DOHH2 (cell line): Measurements from ENCODE around the gene PSRC1.

Experiments
- H3F3A ChIP-seq: fragments of 200-600 bp; sonication (generic), shearing (Covaris generic); 2 replicates; pipeline ENCODE4 v1.6.0; 2016; ENCODE audit warnings: antibody characterized with exemption, mild to moderate bottlenecking; ENCODE audit not compliant: control insufficient read depth, insufficient read depth
- H3K27ac ChIP-seq: fragments of 200-600 bp; sonication (generic); 2 replicates; pipeline ENCODE4 v1.5.1; 2014; ENCODE audit warnings: low read depth, mild to moderate bottlenecking, low read length, moderate library complexity
- H3K27me3 ChIP-seq: fragments of 200-600 bp; sonication (generic); 2 replicates; pipeline ENCODE4 v1.6.1; 2014; ENCODE audit warnings: mild to moderate bottlenecking, low read length, mixed read lengths; ENCODE audit not compliant: control insufficient read depth
- H3K36me3 ChIP-seq: fragments of 200-600 bp; sonication (generic); 2 replicates; pipeline ENCODE4 v1.6.1; 2014; ENCODE audit warnings: mild to moderate bottlenecking, low read length, moderate library complexity, mixed read lengths; ENCODE audit not compliant: control insufficient read depth
- H3K4me1 ChIP-seq: fragments of 200-600 bp; sonication (generic); 2 replicates; pipeline ENCODE4 v1.6.1; 2014; ENCODE audit warnings: mild to moderate bottlenecking, low read length, mixed read lengths; ENCODE audit not compliant: control insufficient read depth
- H3K4me2 ChIP-seq: fragments of 200-600 bp; sonication (generic); 2 replicates; pipeline ENCODE4 v1.6.0; 2014; ENCODE audit warnings: mild to moderate bottlenecking, low read length, moderate library complexity
- H3K4me3 ChIP-seq: fragments of 200-600 bp; sonication (generic); 2 replicates; pipeline ENCODE4 v1.5.1; 2014; ENCODE audit warnings: mild to moderate bottlenecking, low read length, mixed read lengths
- H3K79me2 ChIP-seq: fragments of 200-600 bp; sonication (generic); 2 replicates; pipeline ENCODE4 v1.6.1; 2014; ENCODE audit warnings: mild to moderate bottlenecking, low read length, mixed read lengths; ENCODE audit not compliant: control insufficient read depth
- H3K9me2 ChIP-seq: fragments of 200-600 bp; sonication (generic); replicated peaks from 2 replicates; pipeline ENCODE4 v1.6.1; 2014; ENCODE audit warnings: mild to moderate bottlenecking, low read length, mixed read lengths; ENCODE audit not compliant: control insufficient read depth
- H3K9me3 ChIP-seq: fragments of 200-600 bp; sonication (generic); 2 replicates; pipeline ENCODE4 v1.6.1; 2014; ENCODE audit warnings: antibody characterized with exemption, low read length, mixed read lengths; ENCODE audit not compliant: control insufficient read depth, insufficient read depth
- H4K20me1 ChIP-seq: fragments of 200-600 bp; sonication (generic); 2 replicates; pipeline ENCODE4 v1.6.0; 2014; ENCODE audit warnings: low read depth, mild to moderate bottlenecking, antibody characterized with exemption, low read length, moderate library complexity; ENCODE audit not compliant: control insufficient read depth, insufficient read depth
- EZH2phosphoT487 ChIP-seq: fragments of 200-600 bp; sonication (generic); IDR thresholded peaks from 2 replicates; pipeline ENCODE4 v1.6.1; 2017; ENCODE audit warnings: borderline replicate concordance, mild to moderate bottlenecking, antibody characterized with exemption, low read length, moderate library complexity, mixed read lengths
- TF ChIP-seq, protein P1 (sequence below): fragments of 200-600 bp; sonication (generic); IDR thresholded peaks from one replicate; pipeline ENCODE4 v1.5.1; 2014; ENCODE audit warnings: antibody characterized with exemption, mild to moderate bottlenecking, low read depth, low read length; ENCODE audit not compliant: poor library complexity, severe bottlenecking

PSRC1 gene

DNA sequence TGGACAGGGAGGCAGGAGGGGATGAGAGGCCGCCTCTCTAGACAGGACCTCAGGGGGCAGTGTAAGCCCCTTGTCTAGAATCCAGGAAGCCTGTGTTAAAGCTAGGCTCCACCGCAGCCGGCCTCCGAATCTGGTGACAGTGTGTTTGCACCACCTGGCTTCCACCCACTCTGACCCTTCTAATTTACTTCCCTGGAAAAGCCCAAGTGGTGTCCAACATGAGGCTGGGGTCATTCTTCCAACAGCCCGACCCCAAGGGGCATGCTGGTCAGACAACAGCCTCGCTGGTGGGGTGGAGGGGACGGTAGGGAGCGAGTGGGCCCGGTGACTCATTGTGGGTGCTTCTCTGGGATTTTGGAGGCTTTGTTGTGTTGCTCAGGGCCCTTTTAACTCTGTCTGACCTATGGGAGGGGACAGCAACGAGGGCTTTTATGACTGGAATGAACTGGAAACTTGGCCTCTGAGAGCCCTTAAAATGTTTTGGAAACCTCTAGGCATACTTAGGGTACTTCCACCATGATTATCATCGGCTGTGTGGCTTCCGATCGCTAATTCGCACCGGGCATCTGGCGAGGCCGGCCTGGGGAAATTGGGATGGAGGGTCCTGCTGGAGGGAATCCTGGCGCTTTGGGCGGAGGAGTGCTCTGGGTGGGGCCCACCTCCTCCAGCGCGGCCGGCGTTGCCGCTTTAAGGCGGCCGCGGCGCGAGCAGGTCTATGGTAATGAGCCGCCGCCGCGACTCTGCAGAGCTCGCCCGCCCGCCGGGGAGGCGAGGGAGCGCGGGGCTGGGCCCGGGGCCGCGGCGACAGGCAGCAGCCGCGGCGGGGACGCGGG is 33.9 kb downstream of the PSRC1 start, which contains the start of gene CELSR2:
Gene CELSR2 (plus strand): TSS at position 743 of the 833 bp plus-strand sequence. CDS start 541 bp downstream, outside the sequence.
- Histone ChIP-seq H3K4me1 (peaks cover 20% of the 10 kb centered on the region), H3K4me3 (peak within 1 kb of the TSS; percentile 62), H3F3A (no peaks in the 10 kb centered on the region), H3K27ac (no peak within 1 kb of the TSS), H3K79me2 (no peaks in the 10 kb centered on the region), H4K20me1 (no peaks in the 10 kb centered on the region), H3K36me3 (no peaks in the 10 kb centered on the region), H3K27me3 (peaks cover 18% of the 10 kb centered on the region), H3K9me3 (no peaks in the 10 kb centered on the region), H3K9me2 (no peaks in the 10 kb centered on the region), H3K4me2 (peak within 1 kb of the TSS; percentile 63)
- TF ChIP-seq EZH2phosphoT487: no peak
- TF ChIP-seq, protein P1, sequence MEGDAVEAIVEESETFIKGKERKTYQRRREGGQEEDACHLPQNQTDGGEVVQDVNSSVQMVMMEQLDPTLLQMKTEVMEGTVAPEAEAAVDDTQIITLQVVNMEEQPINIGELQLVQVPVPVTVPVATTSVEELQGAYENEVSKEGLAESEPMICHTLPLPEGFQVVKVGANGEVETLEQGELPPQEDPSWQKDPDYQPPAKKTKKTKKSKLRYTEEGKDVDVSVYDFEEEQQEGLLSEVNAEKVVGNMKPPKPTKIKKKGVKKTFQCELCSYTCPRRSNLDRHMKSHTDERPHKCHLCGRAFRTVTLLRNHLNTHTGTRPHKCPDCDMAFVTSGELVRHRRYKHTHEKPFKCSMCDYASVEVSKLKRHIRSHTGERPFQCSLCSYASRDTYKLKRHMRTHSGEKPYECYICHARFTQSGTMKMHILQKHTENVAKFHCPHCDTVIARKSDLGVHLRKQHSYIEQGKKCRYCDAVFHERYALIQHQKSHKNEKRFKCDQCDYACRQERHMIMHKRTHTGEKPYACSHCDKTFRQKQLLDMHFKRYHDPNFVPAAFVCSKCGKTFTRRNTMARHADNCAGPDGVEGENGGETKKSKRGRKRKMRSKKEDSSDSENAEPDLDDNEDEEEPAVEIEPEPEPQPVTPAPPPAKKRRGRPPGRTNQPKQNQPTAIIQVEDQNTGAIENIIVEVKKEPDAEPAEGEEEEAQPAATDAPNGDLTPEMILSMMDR: no peak

DNA sequence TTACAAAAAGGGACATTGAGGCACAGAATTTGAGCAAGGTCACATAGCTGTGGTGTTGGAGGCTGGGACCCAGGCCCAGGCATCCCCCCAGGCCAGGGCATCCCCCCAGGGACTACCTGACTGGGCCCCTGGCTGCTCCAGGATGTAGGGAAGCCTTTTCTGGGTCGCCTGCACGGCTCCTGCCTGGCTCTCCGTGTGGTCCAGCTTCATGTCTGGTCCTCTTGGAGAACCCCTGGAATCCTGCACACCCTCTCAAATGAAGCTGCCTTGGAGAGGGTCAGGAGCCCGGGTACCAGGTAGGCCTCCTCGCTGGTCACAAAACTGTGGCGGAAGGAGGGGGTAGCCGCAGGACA is 34.5 kb downstream of the PSRC1 start:
- no peak overlapping the region for H3K4me3 ChIP-seq
- peaks cover 14% of the 10 kb centered on the region for H3K4me1 ChIP-seq
- no peaks in the 10 kb centered on the region for H3K9me3 ChIP-seq
- peaks cover 18% of the 10 kb centered on the region for H3K27me3 ChIP-seq
- no peak overlapping the region for H3K27ac ChIP-seq
- no peak for TF ChIP-seq EZH2phosphoT487
- H3F3A ChIP-seq: no peaks in the 10 kb centered on the region
- no peak overlapping the region for H3K4me2 ChIP-seq
- no peaks in the 10 kb centered on the region for H3K9me2 ChIP-seq
- H3K79me2 ChIP-seq: no peaks in the 10 kb centered on the region
- H3K36me3 ChIP-seq: no peaks in the 10 kb centered on the region
- no peaks in the 10 kb centered on the region for H4K20me1 ChIP-seq

DNA sequence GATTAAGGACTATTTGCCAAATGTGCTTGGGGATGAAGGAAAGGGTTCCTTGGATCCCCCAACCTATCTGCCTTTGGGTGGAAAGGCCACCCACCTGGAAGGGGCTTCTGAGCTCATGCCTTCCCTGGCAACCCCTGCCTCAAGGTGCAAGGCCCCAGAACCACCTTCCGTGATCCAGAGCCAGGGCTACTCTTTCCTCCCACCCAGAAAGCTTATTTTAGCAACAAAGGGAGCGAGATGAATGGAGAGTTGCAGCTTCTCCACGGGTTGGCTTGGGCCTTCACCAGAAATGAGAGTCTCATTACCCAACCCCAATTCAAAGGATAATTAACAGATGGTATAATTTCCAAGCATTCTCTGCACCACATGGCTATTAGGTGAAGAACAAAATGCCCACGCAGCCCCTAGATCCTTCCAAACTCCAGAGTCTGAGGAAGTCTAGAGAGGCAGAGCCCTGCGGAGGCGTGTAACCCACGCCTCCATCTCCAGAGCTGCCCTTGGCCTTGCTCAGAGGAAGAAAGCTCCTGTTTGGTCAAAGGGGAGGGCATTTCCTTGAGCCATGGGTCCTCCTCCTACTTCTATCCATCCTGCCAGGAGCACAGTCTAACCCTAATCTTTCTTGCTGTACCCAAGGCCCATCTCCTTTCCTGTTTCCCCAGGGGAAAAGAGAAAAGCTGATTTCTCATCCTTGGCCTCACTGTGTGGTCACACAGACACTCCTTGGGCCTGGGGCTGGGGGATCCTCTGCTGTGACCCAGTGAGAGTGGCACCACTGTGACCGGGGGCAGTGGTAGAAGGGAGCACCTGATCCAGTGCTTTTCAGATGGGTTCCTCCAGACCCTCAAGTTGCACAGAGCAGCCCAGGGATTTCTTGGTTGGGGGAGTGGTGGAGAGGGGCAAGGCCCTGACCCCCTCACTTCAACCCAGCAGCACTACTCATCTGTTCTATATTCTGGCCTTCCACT is 35.3 kb downstream of the PSRC1 start:
- H3K4me2 ChIP-seq: no peak overlapping the region
- H3K9me2 ChIP-seq: no peaks in the 10 kb centered on the region
- H3K79me2 ChIP-seq: no peaks in the 10 kb centered on the region

More for the DNA sequence above, 35.3 kb downstream of the PSRC1 start:
- no peaks in the 10 kb centered on the region for H3K9me3 ChIP-seq
- peaks cover 21% of the 10 kb centered on the region for H3K27me3 ChIP-seq
- H3K36me3 ChIP-seq: no peaks in the 10 kb centered on the region
- H3F3A ChIP-seq: no peaks in the 10 kb centered on the region
- no peaks in the 10 kb centered on the region for H4K20me1 ChIP-seq
- H3K4me1 ChIP-seq: peaks cover 10% of the 10 kb centered on the region
- no peak overlapping the region for H3K4me3 ChIP-seq
- no peak overlapping the region for H3K27ac ChIP-seq
- TF ChIP-seq, protein P1: no peak
- TF ChIP-seq EZH2phosphoT487: no peak
